Measurements from ENCODE around the gene EIF2S3. TPM values are rescaled to one million over a fixed set of nuclear protein-coding genes. Genes with fewer than 3 reads are reported as not detected.
"Not testable (repeated sequence)": the region's sequence is repeated elsewhere in the genome, so short reads cannot be mapped to it uniquely, and the experiment has no call there.

EIF2S3 gene
- total RNA-seq, 6 experiments from 2014 or later: 137 to 153 (median 145) TPM

- no peaks in the 10 kb centered on the region for H3K27me3 Mint-ChIP-seq (ENCODE audit: insufficient read depth)
- H3K27ac Mint-ChIP-seq: no peak overlapping the region
- no peak for DNase-seq
- H3K4me1 Mint-ChIP-seq (ENCODE audit: low read depth): peaks cover 4% of the 10 kb centered on the region; the same call in 1 of the 2 replicates
- H3K4me3 Mint-ChIP-seq: no peak overlapping the region
- H3K36me3 Mint-ChIP-seq (ENCODE audit: low read depth): no peaks in the 10 kb centered on the region
- H3K9me3 Mint-ChIP-seq: no peaks in the 10 kb centered on the region
- TF ChIP-seq CTCF (IDR thresholded peaks at IDR 0.05): no peak
Observed at GRCh38 chrX:24055043-24055356, 244 bp downstream of the EIF2S3 start.

GRCh38 chrX:24063488-24063887 lies 8.7 kb downstream of the EIF2S3 start:
- TF ChIP-seq CTCF (IDR thresholded peaks at IDR 0.05): no peak
- Mint-ChIP-seq H3K4me3 (no peak overlapping the region), H3K27me3 (ENCODE audit: insufficient read depth) (no peaks in the 10 kb centered on the region; the same call in 1 of the 2 replicates), H3K27ac (no peak overlapping the region), H3K9me3 (no peaks in the 10 kb centered on the region), H3K4me1 (ENCODE audit: low read depth) (no peaks in the 10 kb centered on the region), H3K36me3 (ENCODE audit: low read depth) (peaks cover 5% of the 10 kb centered on the region; the same call in 1 of the 2 replicates)
- DNase-seq: no peak

GRCh38 chrX:24069877-24070276 lies 15.1 kb downstream of the EIF2S3 start:
- H3K4me1 Mint-ChIP-seq (ENCODE audit: low read depth): no peaks in the 10 kb centered on the region
- no peak overlapping the region for H3K4me3 Mint-ChIP-seq
- no peak for DNase-seq
- H3K27me3 Mint-ChIP-seq (ENCODE audit: insufficient read depth): no peaks in the 10 kb centered on the region; the same call in 1 of the 2 replicates
- TF ChIP-seq CTCF (IDR thresholded peaks at IDR 0.05): no peak
- peaks cover 9% of the 10 kb centered on the region; the same call in 1 of the 2 replicates for H3K36me3 Mint-ChIP-seq (ENCODE audit: low read depth)
- no peaks in the 10 kb centered on the region for H3K9me3 Mint-ChIP-seq
- no peak overlapping the region for H3K27ac Mint-ChIP-seq

DNA sequence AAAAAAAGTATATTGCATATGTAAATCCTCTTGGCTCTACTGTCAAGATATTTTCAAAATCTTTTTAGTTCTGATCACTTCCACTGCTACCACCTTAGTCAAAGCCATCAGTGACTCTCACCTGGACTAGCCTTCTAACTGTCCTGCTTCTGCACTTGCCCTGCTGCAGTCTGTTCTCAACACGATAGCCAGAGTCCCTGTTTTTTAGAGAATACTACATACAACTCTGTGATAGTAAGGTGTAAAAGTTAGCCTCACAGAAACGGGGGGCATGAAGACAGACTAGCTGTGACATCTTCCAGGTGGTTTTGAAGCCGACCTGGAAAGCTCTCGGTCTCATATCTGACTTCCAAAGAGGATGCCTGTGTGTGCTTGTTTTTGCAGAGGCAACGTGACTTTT lies 24.7 kb downstream of the EIF2S3 start:
- H3K27ac Mint-ChIP-seq: no peak overlapping the region
- peaks cover 10% of the 10 kb centered on the region; the same call in 1 of the 2 replicates for H3K36me3 Mint-ChIP-seq (ENCODE audit: low read depth)
- peaks cover 8% of the 10 kb centered on the region for H3K4me1 Mint-ChIP-seq (ENCODE audit: low read depth)
- no peaks in the 10 kb centered on the region for H3K27me3 Mint-ChIP-seq (ENCODE audit: insufficient read depth)
- no peak overlapping the region for H3K4me3 Mint-ChIP-seq
- H3K9me3 Mint-ChIP-seq: no peaks in the 10 kb centered on the region
- no peak for DNase-seq
- TF ChIP-seq CTCF (IDR thresholded peaks at IDR 0.05): no peak

DNA sequence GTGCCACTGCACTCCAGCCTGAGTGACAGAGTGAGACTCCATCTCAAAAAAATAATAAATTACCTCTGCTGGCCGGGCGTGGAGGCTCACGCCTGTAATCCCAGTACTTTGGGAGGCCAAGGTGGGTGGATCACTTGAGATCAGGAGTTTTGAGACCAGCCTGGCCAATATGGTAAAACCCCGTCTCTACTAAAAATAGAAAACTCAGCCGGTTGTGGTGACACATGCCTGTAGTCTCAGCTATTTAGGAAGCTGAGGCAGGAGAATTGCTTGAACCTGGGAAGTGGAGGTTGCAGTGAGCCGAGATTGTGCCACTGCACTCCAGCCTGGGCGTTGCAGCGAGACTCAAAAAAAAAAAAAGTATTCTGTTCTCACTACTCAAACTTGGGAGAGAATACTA lies 25.5 kb downstream of the EIF2S3 start:
- Mint-ChIP-seq H3K27ac (peak overlapping the region; percentile 14), H3K4me1 (ENCODE audit: low read depth) (peaks cover 12% of the 10 kb centered on the region)
- H3K27me3 Mint-ChIP-seq (ENCODE audit: insufficient read depth); H3K4me3 Mint-ChIP-seq; H3K36me3 Mint-ChIP-seq (ENCODE audit: low read depth); DNase-seq; H3K9me3 Mint-ChIP-seq: not testable (repeated sequence)

DNA sequence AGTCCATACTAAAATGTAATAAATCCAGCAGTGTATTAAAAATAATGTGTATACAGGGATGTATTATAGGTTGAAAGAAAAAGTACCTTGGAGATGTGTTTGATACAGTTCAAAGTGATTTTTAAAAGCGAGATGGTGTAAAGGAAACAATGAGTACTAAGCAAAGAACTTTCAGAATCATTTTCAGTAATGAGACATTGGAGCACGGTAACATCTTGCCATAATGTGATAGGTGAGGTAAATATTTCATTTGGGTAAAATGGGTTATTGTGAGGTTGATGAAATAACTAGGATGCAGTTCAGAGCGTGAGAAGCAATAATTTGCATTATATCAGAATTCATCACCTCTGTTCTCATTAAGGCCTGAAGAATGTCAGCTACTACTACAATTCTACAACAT lies 25.9 kb downstream of the EIF2S3 start:
- no peak for TF ChIP-seq CTCF (IDR thresholded peaks at IDR 0.05)
- no peak for DNase-seq
- Mint-ChIP-seq H3K36me3 (ENCODE audit: low read depth) (peaks cover 7% of the 10 kb centered on the region; the same call in 1 of the 2 replicates), H3K9me3 (no peaks in the 10 kb centered on the region), H3K4me3 (no peak overlapping the region), H3K4me1 (ENCODE audit: low read depth) (peaks cover 13% of the 10 kb centered on the region), H3K27me3 (ENCODE audit: insufficient read depth) (no peaks in the 10 kb centered on the region), H3K27ac (peak overlapping the region; percentile 14; the same call in 1 of the 2 replicates)
